ENCODE measurements around the gene UBE3B.

GRCh38 chr12:109479761-109480160 lies 2.3 kb downstream of the UBE3B start:
- TF ChIP-seq ATF2 (CRISPR knock-in tag; IDR thresholded peaks at IDR 0.05; ENCODE audit: borderline replicate concordance, low read depth) = no peak
- TF ChIP-seq CTCF (IDR thresholded peaks at IDR 0.05) = no peak
- no peak for TF ChIP-seq CREB1 (CRISPR knock-in tag; IDR thresholded peaks at IDR 0.05)
- no peak for TF ChIP-seq IRF2 (CRISPR knock-in tag; IDR thresholded peaks at IDR 0.05; ENCODE audit: borderline replicate concordance, low read depth)
- TF ChIP-seq ZNF263 (CRISPR knock-in tag; IDR thresholded peaks at IDR 0.05; ENCODE audit: low read depth) = no peak
- no peak for TF ChIP-seq NFE2L1 (CRISPR knock-in tag; IDR thresholded peaks at IDR 0.05)
- TF ChIP-seq FOXP1 (CRISPR knock-in tag; IDR thresholded peaks at IDR 0.05; ENCODE audit: borderline replicate concordance) = no peak
- TF ChIP-seq PRDM15 (CRISPR knock-in tag; IDR thresholded peaks at IDR 0.05) = no peak
- TF ChIP-seq TCF7 (CRISPR knock-in tag; IDR thresholded peaks at IDR 0.05; ENCODE audit: low read depth) = no peak
- TF ChIP-seq PREB (CRISPR knock-in tag; IDR thresholded peaks at IDR 0.05; ENCODE audit: borderline replicate concordance) = no peak
- TF ChIP-seq AFF4 (CRISPR knock-in tag; IDR thresholded peaks at IDR 0.05; ENCODE audit: borderline replicate concordance) = no peak
- no peak for TF ChIP-seq IRF1 (CRISPR knock-in tag; IDR thresholded peaks at IDR 0.05)
